ENCODE measurements around the gene DLK1.

The DLK1 gene

GRCh38 chr14:100680439-100681051 lies 46.1 kb upstream of the DLK1 start:
- H3K4me3 ChIP-seq (ENCODE audit: low read length): no peak overlapping the region
- DNase-seq (ENCODE audit: low read depth): no peak
- TF ChIP-seq, protein P1, sequence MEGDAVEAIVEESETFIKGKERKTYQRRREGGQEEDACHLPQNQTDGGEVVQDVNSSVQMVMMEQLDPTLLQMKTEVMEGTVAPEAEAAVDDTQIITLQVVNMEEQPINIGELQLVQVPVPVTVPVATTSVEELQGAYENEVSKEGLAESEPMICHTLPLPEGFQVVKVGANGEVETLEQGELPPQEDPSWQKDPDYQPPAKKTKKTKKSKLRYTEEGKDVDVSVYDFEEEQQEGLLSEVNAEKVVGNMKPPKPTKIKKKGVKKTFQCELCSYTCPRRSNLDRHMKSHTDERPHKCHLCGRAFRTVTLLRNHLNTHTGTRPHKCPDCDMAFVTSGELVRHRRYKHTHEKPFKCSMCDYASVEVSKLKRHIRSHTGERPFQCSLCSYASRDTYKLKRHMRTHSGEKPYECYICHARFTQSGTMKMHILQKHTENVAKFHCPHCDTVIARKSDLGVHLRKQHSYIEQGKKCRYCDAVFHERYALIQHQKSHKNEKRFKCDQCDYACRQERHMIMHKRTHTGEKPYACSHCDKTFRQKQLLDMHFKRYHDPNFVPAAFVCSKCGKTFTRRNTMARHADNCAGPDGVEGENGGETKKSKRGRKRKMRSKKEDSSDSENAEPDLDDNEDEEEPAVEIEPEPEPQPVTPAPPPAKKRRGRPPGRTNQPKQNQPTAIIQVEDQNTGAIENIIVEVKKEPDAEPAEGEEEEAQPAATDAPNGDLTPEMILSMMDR (IDR thresholded peaks at IDR 0.05; ENCODE audit: insufficient read depth, low read depth, low read length, missing control alignments): no peak

- no peak for DNase-seq (ENCODE audit: low read depth)
- TF ChIP-seq, protein P1 (IDR thresholded peaks at IDR 0.05; ENCODE audit: insufficient read depth, low read depth, low read length, missing control alignments): no peak
- H3K4me3 ChIP-seq (ENCODE audit: low read length): no peak overlapping the region
Measured at GRCh38 chr14:100681111-100681510, 45.6 kb upstream of the DLK1 start.

DNA sequence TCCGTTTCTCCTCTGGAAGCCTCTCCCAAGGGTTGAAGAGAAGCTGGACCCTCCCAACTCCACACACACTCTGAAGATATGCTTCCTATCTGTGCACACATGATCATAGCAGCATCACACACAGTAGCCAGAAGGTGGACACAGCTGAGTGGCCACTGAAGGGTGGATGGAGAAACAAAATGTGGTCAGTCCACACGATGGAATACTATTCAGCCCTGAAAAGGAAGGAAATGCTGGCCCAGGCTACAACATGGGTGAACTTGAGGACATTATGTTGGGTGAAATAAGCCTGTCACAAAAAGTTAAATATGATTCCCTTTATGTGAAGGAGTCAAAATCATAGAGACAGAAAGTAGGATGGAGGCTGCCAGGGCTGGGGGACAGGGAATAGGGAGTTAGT lies 43.9 kb upstream of the DLK1 start:
- no peak for DNase-seq (ENCODE audit: low read depth)
- H3K4me3 ChIP-seq (ENCODE audit: low read length): no peak overlapping the region
- TF ChIP-seq, protein P1 (IDR thresholded peaks at IDR 0.05; ENCODE audit: insufficient read depth, low read depth, low read length, missing control alignments): no peak

DNA sequence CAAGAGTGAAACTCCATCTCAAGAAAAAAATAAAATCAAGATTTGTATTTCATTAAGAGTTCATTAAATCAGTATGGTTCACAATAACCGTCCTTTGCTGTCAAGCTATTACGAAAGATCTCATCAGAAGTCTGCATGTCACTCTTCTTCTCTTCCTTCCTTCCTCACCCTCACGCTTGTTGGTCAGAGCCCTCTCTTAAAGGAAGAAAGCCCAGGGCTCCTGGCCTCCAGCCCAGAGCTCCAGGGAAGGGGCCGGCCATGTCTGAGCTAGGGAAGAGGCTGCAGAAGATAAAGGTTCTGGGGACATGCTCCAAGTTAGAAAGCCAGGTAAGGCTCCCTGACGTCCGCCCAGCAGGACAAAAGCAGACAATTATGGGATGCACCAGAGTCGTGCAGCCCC lies 43.1 kb upstream of the DLK1 start:
- DNase-seq (ENCODE audit: low read depth): no peak
- H3K4me3 ChIP-seq (ENCODE audit: low read length): no peak overlapping the region
- TF ChIP-seq, protein P1 (IDR thresholded peaks at IDR 0.05; ENCODE audit: insufficient read depth, low read depth, low read length, missing control alignments): no peak

DNA sequence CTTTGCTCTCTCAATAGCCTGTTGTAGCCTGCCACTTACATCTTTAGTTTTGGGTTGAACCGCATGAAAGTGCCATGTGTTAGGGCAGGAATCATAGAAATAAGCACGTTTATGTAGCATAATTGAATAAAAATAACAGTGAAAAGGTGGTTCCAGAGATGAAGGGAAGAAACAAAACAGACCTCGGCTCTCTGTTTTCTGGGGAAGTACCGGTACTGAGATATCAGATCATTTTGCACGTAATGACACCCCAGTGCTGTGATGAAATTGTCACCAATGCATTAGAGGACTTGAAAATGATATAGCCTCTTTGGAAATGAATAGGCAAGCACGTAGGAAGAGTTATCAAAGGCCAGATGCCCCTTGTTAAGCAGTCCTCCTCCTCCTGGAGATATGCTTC lies 42.5 kb upstream of the DLK1 start:
- no peak for DNase-seq (ENCODE audit: low read depth)

DNA sequence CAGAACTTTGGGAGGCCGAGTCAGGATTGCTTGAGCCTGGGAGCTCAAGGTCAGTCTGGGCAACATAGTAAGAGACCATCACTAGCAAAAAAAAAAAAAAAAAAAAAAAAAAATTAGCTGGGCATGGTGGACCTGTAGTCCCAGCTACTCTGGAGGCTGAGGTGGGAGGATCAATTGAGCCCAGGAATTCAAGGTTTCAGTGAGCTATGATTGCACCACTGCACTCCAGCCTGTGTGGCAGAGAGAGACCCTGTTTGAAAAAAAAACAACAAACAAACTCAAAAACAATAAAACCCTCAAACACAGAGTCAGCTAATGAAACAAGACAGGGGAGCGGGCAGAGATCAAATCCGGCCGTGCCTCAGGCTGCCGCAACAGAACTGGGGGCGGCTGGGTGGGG lies 41.7 kb upstream of the DLK1 start:
- no peak overlapping the region for H3K4me3 ChIP-seq (ENCODE audit: low read length)
- TF ChIP-seq, protein P1 (IDR thresholded peaks at IDR 0.05; ENCODE audit: insufficient read depth, low read depth, low read length, missing control alignments): no peak
- DNase-seq (ENCODE audit: low read depth): no peak

More for the DNA sequence above, 42.5 kb upstream of the DLK1 start:
- TF ChIP-seq, protein P1 (IDR thresholded peaks at IDR 0.05; ENCODE audit: insufficient read depth, low read depth, low read length, missing control alignments): no peak
- H3K4me3 ChIP-seq (ENCODE audit: low read length): no peak overlapping the region

DNA sequence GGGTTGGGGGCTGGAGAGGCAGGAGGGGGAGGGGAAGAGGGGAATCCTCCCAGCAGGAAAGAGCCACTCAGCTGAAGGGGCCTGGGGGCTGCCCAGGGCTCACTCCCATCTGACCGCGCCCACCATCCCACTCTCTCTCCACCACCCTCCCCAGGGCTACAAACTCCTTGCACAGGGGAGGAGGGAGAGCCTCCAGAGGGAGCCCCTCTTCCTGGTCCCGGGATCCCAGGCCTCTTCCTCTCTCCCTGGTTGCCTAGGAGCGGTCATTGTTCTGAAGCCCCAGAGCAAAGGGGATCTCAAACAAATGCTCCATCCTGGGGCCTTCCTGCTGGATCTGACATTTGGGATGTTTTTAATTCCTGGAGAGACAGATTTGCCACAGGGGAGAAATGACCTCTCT lies 39.8 kb upstream of the DLK1 start:
- DNase-seq (ENCODE audit: low read depth): no peak
- no peak overlapping the region for H3K4me3 ChIP-seq (ENCODE audit: low read length)
- TF ChIP-seq, protein P1 (IDR thresholded peaks at IDR 0.05; ENCODE audit: insufficient read depth, low read depth, low read length, missing control alignments): no peak

Data from epithelial cell of esophagus (primary cell).